H9 (cell line): ENCODE results near the gene SPTBN2. TPM values are rescaled to one million over a fixed set of nuclear protein-coding genes. Genes with fewer than 3 reads are reported as not detected.

ENCODE experiments used
- DNase-seq: peaks from one replicate; pipeline ENCODE4 v3.0.0-alpha.2; 2017
- H2AFZ ChIP-seq: one replicate; pipeline ENCODE4 v1.6.1; 2013; ENCODE audit warnings: mild to moderate bottlenecking, low read length, control low read depth, moderate library complexity
- H2AK5ac ChIP-seq: 2 replicates; pipeline ENCODE4 v1.6.1; 2013; ENCODE audit warnings: low read length, control low read depth, mixed read lengths; ENCODE audit not compliant: insufficient read length
- H2BK120ac ChIP-seq: one replicate; pipeline ENCODE4 v1.6.1; 2013; ENCODE audit warnings: low read depth, mild to moderate bottlenecking, low read length, control low read depth, inconsistent platforms; ENCODE audit not compliant: poor library complexity, severe bottlenecking
- H2BK12ac ChIP-seq: 2 replicates; pipeline ENCODE4 v1.6.1; 2013; ENCODE audit warnings: low read length, control low read depth, mixed read lengths, low read depth; ENCODE audit not compliant: insufficient read length
- H2BK15ac ChIP-seq: 2 replicates; pipeline ENCODE4 v1.6.1; 2013; ENCODE audit warnings: low read depth, low read length, control low read depth
- H2BK20ac ChIP-seq: one replicate; pipeline ENCODE4 v1.6.1; 2013; ENCODE audit warnings: low read depth, mild to moderate bottlenecking, low read length, control low read depth, inconsistent platforms; ENCODE audit not compliant: poor library complexity, severe bottlenecking
- H2BK5ac ChIP-seq: 2 replicates; pipeline ENCODE4 v1.6.1; 2013; ENCODE audit warnings: low read length, control low read depth, mixed read lengths; ENCODE audit not compliant: insufficient read length
- H3K14ac ChIP-seq: 2 replicates; pipeline ENCODE4 v1.6.1; 2013; ENCODE audit warnings: low read length, control low read depth; ENCODE audit not compliant: insufficient read depth
- H3K18ac ChIP-seq: 2 replicates; pipeline ENCODE4 v1.6.1; 2013; ENCODE audit warnings: low read depth, mild to moderate bottlenecking, mixed read lengths, low read length, control low read depth; ENCODE audit not compliant: insufficient read length
- H3K23ac ChIP-seq: 2 replicates; pipeline ENCODE4 v1.6.1; 2013; ENCODE audit warnings: low read length, control low read depth, mixed read lengths, low read depth; ENCODE audit not compliant: insufficient read length
- H3K23me2 ChIP-seq: 2 replicates; pipeline ENCODE4 v1.6.1; 2013; ENCODE audit warnings: low read depth, mild to moderate bottlenecking, mixed read lengths, low read length, control low read depth; ENCODE audit not compliant: insufficient read length, poor library complexity, severe bottlenecking
- H3K27ac ChIP-seq: 2 replicates; pipeline ENCODE4 v1.5.1; 2013; ENCODE audit warnings: low read length, control low read depth, mixed read lengths, low read depth; ENCODE audit not compliant: insufficient read length
- H3K27me3 ChIP-seq: 2 replicates; pipeline ENCODE4 v1.6.1; 2013; ENCODE audit warnings: low read length, control low read depth, inconsistent platforms; ENCODE audit not compliant: insufficient read depth
- H3K4ac ChIP-seq: 2 replicates; pipeline ENCODE4 v1.6.1; 2013; ENCODE audit warnings: low read depth, mild to moderate bottlenecking, control low read depth, inconsistent platforms, low read length, moderate library complexity
- H3K4me1 ChIP-seq: 2 replicates; pipeline ENCODE4 v1.6.1; 2013; ENCODE audit warnings: low read length, control low read depth, inconsistent platforms; ENCODE audit not compliant: insufficient read depth
- H3K4me2 ChIP-seq: 2 replicates; pipeline ENCODE4 v1.6.1; 2013; ENCODE audit warnings: low read length, control low read depth, mixed read lengths; ENCODE audit not compliant: insufficient read length, insufficient read depth
- H3K56ac ChIP-seq: 2 replicates; pipeline ENCODE4 v1.6.1; 2013; ENCODE audit warnings: low read depth, mild to moderate bottlenecking, mixed read lengths, low read length, control low read depth; ENCODE audit not compliant: insufficient read length
- H3K79me1 ChIP-seq: 2 replicates; pipeline ENCODE4 v1.6.1; 2013; ENCODE audit warnings: low read depth, mild to moderate bottlenecking, moderate library complexity, low read length, control low read depth, inconsistent platforms; ENCODE audit not compliant: insufficient read depth, poor library complexity, severe bottlenecking
- H3K79me2 ChIP-seq: 2 replicates; pipeline ENCODE4 v1.6.1; 2013; ENCODE audit warnings: low read length, control low read depth, inconsistent platforms; ENCODE audit not compliant: insufficient read depth
- H3K9ac ChIP-seq: 2 replicates; pipeline ENCODE4 v1.6.1; 2013; ENCODE audit warnings: low read length, control low read depth, mixed read lengths; ENCODE audit not compliant: insufficient read length; ENCODE audit errors: extremely low read depth
- H3K9me3 ChIP-seq: one replicate; pipeline ENCODE4 v1.6.1; 2013; ENCODE audit warnings: low read depth, low read length, inconsistent platforms; ENCODE audit not compliant: control insufficient read depth
- H3T11ph ChIP-seq: one replicate; pipeline ENCODE4 v1.6.1; 2013; ENCODE audit warnings: mild to moderate bottlenecking, low read length, control low read depth, inconsistent platforms
- H4K20me1 ChIP-seq: one replicate; pipeline ENCODE4 v1.6.1; 2013; ENCODE audit not compliant: control insufficient read depth, insufficient read length, insufficient read depth
- H4K5ac ChIP-seq: 2 replicates; pipeline ENCODE4 v1.6.1; 2013; ENCODE audit warnings: low read depth, mild to moderate bottlenecking, mixed read lengths, low read length, control low read depth; ENCODE audit not compliant: insufficient read length
- H4K8ac ChIP-seq: replicated peaks from 2 replicates; pipeline ENCODE4 v1.6.1; 2013; ENCODE audit warnings: low read length, control low read depth, mixed read lengths, low read depth; ENCODE audit not compliant: insufficient read length
- H4K91ac ChIP-seq: 2 replicates; pipeline ENCODE4 v1.6.1; 2013; ENCODE audit warnings: low read depth, mild to moderate bottlenecking, moderate library complexity, mixed read lengths, low read length, control low read depth; ENCODE audit not compliant: insufficient read length
- H3K27ac Mint-ChIP-seq, 3 experiments: 2 replicates in 2 of 3; 3 replicates in 1 of 3; pipeline ENCODE4 v1.8.0; 2020 to 2021; ENCODE audit warnings: mixed read lengths in 3 of 3, mild to moderate bottlenecking in 1 of 3, moderate library complexity in 1 of 3
- H3K27me3 Mint-ChIP-seq: 2 replicates; pipeline ENCODE4 v1.8.0; 2021; ENCODE audit warnings: low read depth, mild to moderate bottlenecking, moderate library complexity, mixed read lengths
- H3K36me3 Mint-ChIP-seq, 3 experiments: 2 replicates in 2 of 3; 3 replicates in 1 of 3; pipeline ENCODE4 v1.8.0; 2020 to 2021; ENCODE audit warnings: low read depth in 3 of 3, mixed read lengths in 3 of 3; ENCODE audit not compliant: insufficient read depth in 1 of 3
- H3K4me1 Mint-ChIP-seq, 2 experiments: 2 replicates each; pipeline ENCODE4 v1.8.0; 2020; ENCODE audit warnings: mixed read lengths in 2 of 2
- H3K4me3 Mint-ChIP-seq, 2 experiments: 2 replicates in 1 of 2; 3 replicates in 1 of 2; pipeline ENCODE4 v1.8.0; 2020 to 2021; ENCODE audit warnings: mild to moderate bottlenecking in 2 of 2, mixed read lengths in 2 of 2, moderate library complexity in 1 of 2
- H3K9me3 Mint-ChIP-seq, 2 experiments: 2 replicates in 1 of 2; 3 replicates in 1 of 2; pipeline ENCODE4 v1.8.0; 2020; ENCODE audit warnings: mild to moderate bottlenecking in 2 of 2, mixed read lengths in 2 of 2, moderate library complexity in 1 of 2
- WGBS: extraction: QIAGEN DNeasy Blood & Tissue Kit; methylation state at CpG from one replicate; pipeline ENCODE4 v1.1.7; 2013; ENCODE audit warnings: missing lambda C conversion rate, low lambda C conversion rate, mixed read lengths; ENCODE audit not compliant: insufficient read length; ENCODE audit errors: extremely low coverage; 5-methylcytosine and 5-hydroxymethylcytosine counted together
- total RNA-seq: library from RNA; stranded (reverse); gene quantifications from 2 replicates; pipeline ENCODE4 v1.2.1, GENCODE V29; 2021
- TF ChIP-seq, protein P1 (sequence below): fragments of 200-600 bp; sonication (generic); conservative IDR thresholded peaks from 3 replicates; pipeline ENCODE4 v1.8.0; 2021; ENCODE audit warnings: antibody characterized with exemption, mild to moderate bottlenecking

Gene SPTBN2
- total RNA-seq, 1 experiment from 2014 or later: 80.4 TPM

GRCh38 chr11:66692871-66693331 lies 36.1 kb downstream of the SPTBN2 start:
- Histone ChIP-seq H2BK15ac (no peak overlapping the region), H2AFZ (no peak overlapping the region), H3K79me2 (no peaks in the 10 kb centered on the region), H2AK5ac (no peak overlapping the region), H3K9ac (no peak overlapping the region), H4K20me1 (no peaks in the 10 kb centered on the region), H3K14ac (no peak overlapping the region), H3K4me2 (no peak overlapping the region), H3K4ac (no peak overlapping the region), H3K4me1 (no peaks in the 10 kb centered on the region), H2BK12ac (no peak overlapping the region), H4K5ac (no peak overlapping the region), H4K91ac (no peak overlapping the region), H3K9me3 (no peaks in the 10 kb centered on the region), H3K23me2 (no peaks in the 10 kb centered on the region), H3K79me1 (no peaks in the 10 kb centered on the region), H2BK120ac (no peak overlapping the region), H3K56ac (no peak overlapping the region), H2BK5ac (no peak overlapping the region), H3K27me3 (no peaks in the 10 kb centered on the region), H3K27ac (no peak overlapping the region), H3K23ac (no peak overlapping the region), H3K18ac (no peak overlapping the region), H2BK20ac (no peak overlapping the region), H4K8ac (no peak overlapping the region), H3T11ph (no peak overlapping the region)
- Mint-ChIP-seq H3K36me3 (peaks cover 14 to 92% (median 91%) of the 10 kb centered on the region in 3 experiments), H3K4me3 (no peak overlapping the region), H3K27ac (no peak overlapping the region), H3K27me3 (no peaks in the 10 kb centered on the region), H3K4me1 (peaks cover 5 to 8% of the 10 kb centered on the region in 2 experiments; a peak in 1 of 4 replicates), H3K9me3 (no peaks in the 10 kb centered on the region; a peak in 1 of 5 replicates)
- WGBS: no CpG with 5 or more reads among the region's 20 CpGs
- DNase-seq: no peak
- TF ChIP-seq, protein P1, sequence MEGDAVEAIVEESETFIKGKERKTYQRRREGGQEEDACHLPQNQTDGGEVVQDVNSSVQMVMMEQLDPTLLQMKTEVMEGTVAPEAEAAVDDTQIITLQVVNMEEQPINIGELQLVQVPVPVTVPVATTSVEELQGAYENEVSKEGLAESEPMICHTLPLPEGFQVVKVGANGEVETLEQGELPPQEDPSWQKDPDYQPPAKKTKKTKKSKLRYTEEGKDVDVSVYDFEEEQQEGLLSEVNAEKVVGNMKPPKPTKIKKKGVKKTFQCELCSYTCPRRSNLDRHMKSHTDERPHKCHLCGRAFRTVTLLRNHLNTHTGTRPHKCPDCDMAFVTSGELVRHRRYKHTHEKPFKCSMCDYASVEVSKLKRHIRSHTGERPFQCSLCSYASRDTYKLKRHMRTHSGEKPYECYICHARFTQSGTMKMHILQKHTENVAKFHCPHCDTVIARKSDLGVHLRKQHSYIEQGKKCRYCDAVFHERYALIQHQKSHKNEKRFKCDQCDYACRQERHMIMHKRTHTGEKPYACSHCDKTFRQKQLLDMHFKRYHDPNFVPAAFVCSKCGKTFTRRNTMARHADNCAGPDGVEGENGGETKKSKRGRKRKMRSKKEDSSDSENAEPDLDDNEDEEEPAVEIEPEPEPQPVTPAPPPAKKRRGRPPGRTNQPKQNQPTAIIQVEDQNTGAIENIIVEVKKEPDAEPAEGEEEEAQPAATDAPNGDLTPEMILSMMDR: no peak
